Measurements from ENCODE around the gene HDDC2.

HDDC2 gene

GRCh38 chr6:125245523-125246264 is 56.1 kb downstream of the HDDC2 start:
- no peak for TF ChIP-seq CTCF (IDR thresholded peaks at IDR 0.05; ENCODE audit: borderline replicate concordance, insufficient read depth, low read depth, low read length)

GRCh38 chr6:125245109-125245508 is 56.7 kb downstream of the HDDC2 start:
- no peak for TF ChIP-seq CTCF (IDR thresholded peaks at IDR 0.05; ENCODE audit: borderline replicate concordance, insufficient read depth, low read depth, low read length)
- H3K4me3 ChIP-seq (ENCODE audit: low read depth, low read length), result no peak overlapping the region

More at GRCh38 chr6:125245523-125246264, 56.1 kb downstream of the HDDC2 start:
- no peak overlapping the region for H3K4me3 ChIP-seq (ENCODE audit: low read depth, low read length)

- no peak overlapping the region for H3K4me3 ChIP-seq (ENCODE audit: low read depth, low read length)
- no peak for TF ChIP-seq CTCF (IDR thresholded peaks at IDR 0.05; ENCODE audit: borderline replicate concordance, insufficient read depth, low read depth, low read length)
These were observed 64.0 kb downstream of the HDDC2 start for GRCh38 chr6:125237764-125238163.

- no peak overlapping the region for H3K4me3 ChIP-seq (ENCODE audit: low read depth, low read length)
- no peak for TF ChIP-seq CTCF (IDR thresholded peaks at IDR 0.05; ENCODE audit: borderline replicate concordance, insufficient read depth, low read depth, low read length)
These were observed 65.0 kb downstream of the HDDC2 start for GRCh38 chr6:125236536-125237327.

GRCh38 chr6:125233202-125233601 is 68.6 kb downstream of the HDDC2 start:
- no peak overlapping the region for H3K4me3 ChIP-seq (ENCODE audit: low read depth, low read length)
- TF ChIP-seq CTCF (IDR thresholded peaks at IDR 0.05; ENCODE audit: borderline replicate concordance, insufficient read depth, low read depth, low read length), result no peak

GRCh38 chr6:125232466-125232865 is 69.3 kb downstream of the HDDC2 start:
- no peak for TF ChIP-seq CTCF (IDR thresholded peaks at IDR 0.05; ENCODE audit: borderline replicate concordance, insufficient read depth, low read depth, low read length)
- H3K4me3 ChIP-seq (ENCODE audit: low read depth, low read length), result no peak overlapping the region

Measured in GM12875 (cell line).